ENCODE results near the gene UXS1. TPM values are rescaled to one million over a fixed set of nuclear protein-coding genes. Genes with fewer than 3 reads are reported as not detected.
"Not testable (repeated sequence)": the region's sequence is repeated elsewhere in the genome, so short reads cannot be mapped to it uniquely, and the experiment has no call there.

The UXS1 gene
- 10 to 100 TPM; 36.2 to 41.9 TPM for total RNA-seq

- Mint-ChIP-seq H3K36me3 (ENCODE audit: low read depth) (peaks cover 5% of the 10 kb centered on the region), H3K4me3 (peak within 1 kb of the TSS; percentile 86), H3K27me3 (ENCODE audit: low read depth) (no peaks in the 10 kb centered on the region), H3K27ac (peak within 1 kb of the TSS; percentile 83), H3K9me3 (no peaks in the 10 kb centered on the region), H3K4me1 (ENCODE audit: low read depth) (peaks cover 44% of the 10 kb centered on the region)
- CTCF ChIA-PET, result interaction anchor here (1.4 to 1.8 kb wide), 2 partner anchors 17 to 55 kb away, joined by 3 to 8 read pairs; no protein-coding TSS in a partner anchor
- peak; percentile 98 for DNase-seq
- intact Hi-C loops (cut with micrococcal nuclease), result loop anchor here (1.0 to 10.0 kb wide), 10 partner anchors 34 to 1159 kb away; partner anchors contain the start of gene MRPS9
Observed at GRCh38 chr2:106193977-106194778, at the start of gene UXS1. Gene UXS1, minus strand, starts transcription at chr2:106194301. Its CDS starts 60 bp downstream, at chr2:106194241.

GRCh38 chr2:106239491-106239890 is 45.4 kb upstream of the UXS1 start:
- H3K27ac Mint-ChIP-seq; H3K4me3 Mint-ChIP-seq; intact Hi-C loops (cut with micrococcal nuclease); DNase-seq; H3K27me3 Mint-ChIP-seq (ENCODE audit: low read depth); H3K4me1 Mint-ChIP-seq (ENCODE audit: low read depth); H3K36me3 Mint-ChIP-seq (ENCODE audit: low read depth): not testable (repeated sequence)
- peaks cover 19% of the 10 kb centered on the region for H3K9me3 Mint-ChIP-seq
- CTCF ChIA-PET, result interaction anchor here (0.7 kb wide), 1 partner anchor 53 kb away, joined by 4 read pairs; no protein-coding TSS in a partner anchor

GRCh38 chr2:106235392-106235791 is 41.3 kb upstream of the UXS1 start:
- H3K36me3 Mint-ChIP-seq (ENCODE audit: low read depth); H3K4me3 Mint-ChIP-seq; intact Hi-C loops (cut with micrococcal nuclease); H3K27ac Mint-ChIP-seq; H3K4me1 Mint-ChIP-seq (ENCODE audit: low read depth); DNase-seq; CTCF ChIA-PET; H3K27me3 Mint-ChIP-seq (ENCODE audit: low read depth): not testable (repeated sequence)
- H3K9me3 Mint-ChIP-seq, result peaks cover 19% of the 10 kb centered on the region

GRCh38 chr2:106233350-106233706 is 39.2 kb upstream of the UXS1 start:
- no peak for DNase-seq
- Mint-ChIP-seq H3K27ac (no peak overlapping the region), H3K4me1 (ENCODE audit: low read depth) (no peaks in the 10 kb centered on the region), H3K9me3 (peaks cover 19% of the 10 kb centered on the region), H3K4me3 (no peak overlapping the region), H3K27me3 (ENCODE audit: low read depth) (no peaks in the 10 kb centered on the region), H3K36me3 (ENCODE audit: low read depth) (peaks cover 5% of the 10 kb centered on the region)
- intact Hi-C loops (cut with micrococcal nuclease), result no loop called here
- CTCF ChIA-PET, result no interaction called here

- Mint-ChIP-seq H3K27ac (no peak overlapping the region), H3K27me3 (ENCODE audit: low read depth) (no peaks in the 10 kb centered on the region), H3K4me3 (no peak overlapping the region), H3K36me3 (ENCODE audit: low read depth) (peaks cover 5% of the 10 kb centered on the region), H3K4me1 (ENCODE audit: low read depth) (no peaks in the 10 kb centered on the region), H3K9me3 (peaks cover 19% of the 10 kb centered on the region)
- no peak for DNase-seq
- CTCF ChIA-PET, result no interaction called here
- intact Hi-C loops (cut with micrococcal nuclease), result no loop called here
Observed at GRCh38 chr2:106232638-106233349, 38.7 kb upstream of the UXS1 start.

- CTCF ChIA-PET, result no interaction called here
- intact Hi-C loops (cut with micrococcal nuclease), result no loop called here
Observed at GRCh38 chr2:106223347-106223746, 29.2 kb upstream of the UXS1 start.

GRCh38 chr2:106222057-106222456 is 28.0 kb upstream of the UXS1 start:
- H3K27me3 Mint-ChIP-seq (ENCODE audit: low read depth); H3K36me3 Mint-ChIP-seq (ENCODE audit: low read depth); H3K9me3 Mint-ChIP-seq; CTCF ChIA-PET; DNase-seq; H3K4me3 Mint-ChIP-seq; H3K27ac Mint-ChIP-seq; intact Hi-C loops (cut with micrococcal nuclease); H3K4me1 Mint-ChIP-seq (ENCODE audit: low read depth): not testable (repeated sequence)

More at GRCh38 chr2:106223347-106223746, 29.2 kb upstream of the UXS1 start:
- H3K4me1 Mint-ChIP-seq (ENCODE audit: low read depth), result no peaks in the 10 kb centered on the region
- H3K36me3 Mint-ChIP-seq (ENCODE audit: low read depth), result no peaks in the 10 kb centered on the region
- peak overlapping the region; percentile 10 for H3K27ac Mint-ChIP-seq
- no peak overlapping the region for H3K4me3 Mint-ChIP-seq
- H3K27me3 Mint-ChIP-seq (ENCODE audit: low read depth), result no peaks in the 10 kb centered on the region
- no peaks in the 10 kb centered on the region for H3K9me3 Mint-ChIP-seq
- DNase-seq, result no peak

GRCh38 chr2:106219813-106220212 is 25.7 kb upstream of the UXS1 start:
- no peak overlapping the region for H3K4me3 Mint-ChIP-seq
- CTCF ChIA-PET, result interaction anchor here (0.5 kb wide), 1 partner anchor 370 kb away, joined by 3 read pairs; no protein-coding TSS in a partner anchor
- no peak for DNase-seq
- H3K27ac Mint-ChIP-seq, result no peak overlapping the region
- no peaks in the 10 kb centered on the region for H3K27me3 Mint-ChIP-seq (ENCODE audit: low read depth)
- peaks cover 1% of the 10 kb centered on the region for H3K4me1 Mint-ChIP-seq (ENCODE audit: low read depth)
- no peaks in the 10 kb centered on the region for H3K9me3 Mint-ChIP-seq
- intact Hi-C loops (cut with micrococcal nuclease), result no loop called here
- no peaks in the 10 kb centered on the region for H3K36me3 Mint-ChIP-seq (ENCODE audit: low read depth)

GRCh38 chr2:106219157-106219556 is 25.1 kb upstream of the UXS1 start:
- H3K4me1 Mint-ChIP-seq (ENCODE audit: low read depth); DNase-seq; H3K27me3 Mint-ChIP-seq (ENCODE audit: low read depth); H3K27ac Mint-ChIP-seq; H3K9me3 Mint-ChIP-seq; intact Hi-C loops (cut with micrococcal nuclease); H3K4me3 Mint-ChIP-seq; CTCF ChIA-PET; H3K36me3 Mint-ChIP-seq (ENCODE audit: low read depth): not testable (repeated sequence)

- intact Hi-C loops (cut with micrococcal nuclease), result no loop called here
- no peak for DNase-seq
- Mint-ChIP-seq H3K36me3 (ENCODE audit: low read depth) (no peaks in the 10 kb centered on the region), H3K4me1 (ENCODE audit: low read depth) (peaks cover 3% of the 10 kb centered on the region), H3K4me3 (no peak overlapping the region), H3K27me3 (ENCODE audit: low read depth) (no peaks in the 10 kb centered on the region), H3K27ac (no peak overlapping the region), H3K9me3 (peaks cover 8% of the 10 kb centered on the region)
- CTCF ChIA-PET, result no interaction called here
Observed at GRCh38 chr2:106208874-106209273, 14.8 kb upstream of the UXS1 start.

- Mint-ChIP-seq H3K4me1 (ENCODE audit: low read depth) (peaks cover 3% of the 10 kb centered on the region), H3K4me3 (no peak overlapping the region), H3K9me3 (peaks cover 8% of the 10 kb centered on the region), H3K27me3 (ENCODE audit: low read depth) (no peaks in the 10 kb centered on the region), H3K27ac (no peak overlapping the region), H3K36me3 (ENCODE audit: low read depth) (no peaks in the 10 kb centered on the region)
- intact Hi-C loops (cut with micrococcal nuclease), result no loop called here
- no peak for DNase-seq
- CTCF ChIA-PET, result no interaction called here
Observed at GRCh38 chr2:106208399-106208798, 14.3 kb upstream of the UXS1 start.

GRCh38 chr2:106207246-106207645 is 13.1 kb upstream of the UXS1 start:
- Mint-ChIP-seq H3K4me1 (ENCODE audit: low read depth) (peaks cover 3% of the 10 kb centered on the region), H3K36me3 (ENCODE audit: low read depth) (no peaks in the 10 kb centered on the region), H3K9me3 (peaks cover 8% of the 10 kb centered on the region), H3K27ac (no peak overlapping the region), H3K27me3 (ENCODE audit: low read depth) (no peaks in the 10 kb centered on the region), H3K4me3 (no peak overlapping the region)
- CTCF ChIA-PET, result no interaction called here
- no peak for DNase-seq
- intact Hi-C loops (cut with micrococcal nuclease), result no loop called here

- H3K36me3 Mint-ChIP-seq (ENCODE audit: low read depth), result no peaks in the 10 kb centered on the region
- H3K9me3 Mint-ChIP-seq, result peaks cover 8% of the 10 kb centered on the region
- no peaks in the 10 kb centered on the region for H3K27me3 Mint-ChIP-seq (ENCODE audit: low read depth)
- CTCF ChIA-PET, result no interaction called here
- intact Hi-C loops (cut with micrococcal nuclease), result no loop called here
- H3K4me3 Mint-ChIP-seq, result no peak overlapping the region
- peaks cover 3% of the 10 kb centered on the region for H3K4me1 Mint-ChIP-seq (ENCODE audit: low read depth)
- DNase-seq, result no peak
- H3K27ac Mint-ChIP-seq, result no peak overlapping the region
Observed at GRCh38 chr2:106205488-106205887, 11.4 kb upstream of the UXS1 start.
